NCI-H510A treated with DMSO at 0.1 percent for 48 hours (cell line): Measurements from ENCODE around the gene FUT8.
"Not testable (repeated sequence)": the region's sequence is repeated elsewhere in the genome, so short reads cannot be mapped to it uniquely, and the experiment has no call there.

Experiments used
- DNase-seq: peaks from one replicate; lab custom pipeline; 2025; lab: John Stamatoyannopoulos, UW

Gene FUT8

GRCh38 chr14:65419593-65420252 lies 7.2 kb downstream of the FUT8 start:
- no peak for DNase-seq

GRCh38 chr14:65421201-65421981 lies 8.9 kb downstream of the FUT8 start:
- no peak for DNase-seq

- DNase-seq = no peak
These were observed 9.7 kb downstream of the FUT8 start for GRCh38 chr14:65422088-65422834.

DNA sequence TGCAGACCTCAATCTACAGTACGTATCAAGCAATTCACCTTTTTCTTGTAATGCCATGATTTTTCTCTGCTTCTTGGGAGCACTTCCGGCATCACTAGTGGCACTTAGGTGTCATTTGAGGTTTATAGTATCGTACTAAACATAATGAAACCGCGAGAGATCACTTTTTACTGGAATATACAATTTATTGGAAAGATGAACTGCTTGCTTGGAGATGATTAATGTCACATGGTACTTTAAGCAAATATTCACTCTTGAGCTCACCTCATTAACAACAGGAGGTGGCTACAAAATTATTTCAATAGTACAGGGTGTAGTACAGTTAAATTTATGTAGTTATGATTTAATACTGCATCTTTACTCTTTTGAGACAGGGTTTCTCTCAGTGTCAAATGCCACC lies 11.5 kb downstream of the FUT8 start:
- peak; percentile 72 for DNase-seq

GRCh38 chr14:65424531-65424930 lies 12.0 kb downstream of the FUT8 start:
- no peak for DNase-seq

- no peak for DNase-seq
These were observed 13.4 kb downstream of the FUT8 start for GRCh38 chr14:65425885-65426284.

- not testable (repeated sequence) for DNase-seq
These were observed 14.4 kb downstream of the FUT8 start for GRCh38 chr14:65426902-65427301.

DNA sequence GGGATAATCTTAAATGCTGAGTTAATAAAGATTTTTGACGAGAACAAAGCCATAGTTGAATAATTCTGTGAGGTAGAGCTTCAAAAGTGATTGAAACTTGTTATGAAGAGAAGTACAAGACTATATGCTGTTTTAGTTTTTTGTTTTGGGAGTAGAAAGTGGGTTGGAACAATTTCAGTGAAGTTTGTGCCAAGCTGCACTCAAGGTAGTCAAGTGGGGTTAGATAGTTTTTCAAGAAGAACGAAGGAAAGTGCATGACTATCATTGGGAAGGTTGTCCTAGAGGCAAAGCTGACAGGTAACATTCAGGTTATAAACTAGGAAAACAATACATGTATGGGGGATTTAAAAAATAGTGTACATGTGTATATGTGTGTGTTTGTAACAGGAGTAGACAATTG lies 16.2 kb downstream of the FUT8 start:
- DNase-seq = no peak

DNA sequence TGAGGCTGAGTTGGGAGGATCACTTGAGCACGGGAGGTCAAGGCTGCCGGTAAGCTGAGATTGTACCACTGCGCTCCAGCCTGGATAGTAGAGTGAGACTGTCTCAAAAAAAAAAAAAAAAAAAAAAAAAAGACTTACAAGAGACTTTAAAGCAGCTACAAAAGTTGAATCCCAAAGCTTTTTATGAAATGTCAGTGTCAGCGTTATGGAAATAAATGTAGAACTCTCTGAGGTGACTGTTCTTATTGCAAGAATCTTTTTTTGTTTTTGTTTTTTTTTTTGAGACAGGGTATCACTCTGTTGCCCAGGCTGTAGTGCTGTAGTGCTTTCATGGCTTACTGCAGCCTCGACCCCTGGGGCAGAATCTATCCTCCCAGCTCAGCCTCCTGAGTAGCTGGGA lies 17.2 kb downstream of the FUT8 start:
- no peak for DNase-seq

- no peak for DNase-seq
These were observed 18.7 kb downstream of the FUT8 start for GRCh38 chr14:65431245-65431644.

- no peak for DNase-seq
These were observed 19.4 kb downstream of the FUT8 start for GRCh38 chr14:65431951-65432350.

GRCh38 chr14:65432361-65432948 lies 19.9 kb downstream of the FUT8 start:
- DNase-seq = no peak

- no peak for DNase-seq
These were observed 20.6 kb downstream of the FUT8 start for GRCh38 chr14:65433157-65433556.

DNA sequence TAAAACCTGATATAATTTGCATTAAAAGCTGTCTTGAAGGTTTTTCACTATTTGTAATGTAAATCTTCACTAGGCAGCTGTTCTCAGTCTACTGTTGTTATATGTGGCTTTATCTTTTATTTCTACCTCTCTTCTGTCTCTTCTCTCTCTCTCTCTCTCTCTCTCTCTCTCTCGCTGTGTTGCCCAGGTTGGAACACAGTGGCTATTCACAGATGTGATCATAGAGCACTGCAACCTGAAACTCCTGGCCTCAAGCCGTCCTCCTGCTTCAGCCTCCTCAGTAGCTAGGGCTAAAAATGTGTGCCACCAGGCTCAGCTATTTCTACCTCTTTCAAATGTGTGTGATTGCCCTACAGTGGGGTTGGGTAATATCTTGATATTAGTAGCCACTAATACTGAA lies 21.1 kb downstream of the FUT8 start:
- DNase-seq = no peak

DNA sequence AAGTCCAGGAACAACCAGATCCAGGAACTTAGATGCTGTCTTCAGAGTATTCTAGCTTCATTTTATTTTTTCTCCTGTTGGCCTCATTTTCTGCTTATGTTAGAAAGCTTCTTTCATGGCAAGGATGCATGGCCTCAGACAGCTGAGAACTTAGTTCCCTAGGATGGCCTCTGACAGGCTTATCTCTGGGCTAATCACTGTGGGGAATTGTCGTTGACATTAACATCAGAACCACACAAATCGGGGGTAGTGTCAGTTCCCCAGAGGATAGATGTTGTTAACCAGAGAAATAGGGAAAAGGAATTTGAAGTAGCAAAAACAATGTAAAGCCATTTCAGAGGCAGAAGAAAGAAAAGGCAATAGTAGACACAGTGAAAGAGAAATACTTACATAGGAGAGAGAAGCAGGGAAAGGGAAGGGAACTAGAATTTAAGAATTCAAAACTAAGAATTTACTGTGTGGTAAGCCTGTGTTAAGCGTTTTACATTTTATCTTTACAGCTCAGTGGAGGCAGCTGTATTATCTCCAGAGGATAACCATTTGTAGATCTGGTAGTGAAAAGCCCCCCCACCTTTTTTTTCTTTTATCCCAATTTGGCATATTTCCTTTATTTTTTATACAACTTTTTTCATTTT lies 21.8 kb downstream of the FUT8 start:
- DNase-seq = no peak

DNA sequence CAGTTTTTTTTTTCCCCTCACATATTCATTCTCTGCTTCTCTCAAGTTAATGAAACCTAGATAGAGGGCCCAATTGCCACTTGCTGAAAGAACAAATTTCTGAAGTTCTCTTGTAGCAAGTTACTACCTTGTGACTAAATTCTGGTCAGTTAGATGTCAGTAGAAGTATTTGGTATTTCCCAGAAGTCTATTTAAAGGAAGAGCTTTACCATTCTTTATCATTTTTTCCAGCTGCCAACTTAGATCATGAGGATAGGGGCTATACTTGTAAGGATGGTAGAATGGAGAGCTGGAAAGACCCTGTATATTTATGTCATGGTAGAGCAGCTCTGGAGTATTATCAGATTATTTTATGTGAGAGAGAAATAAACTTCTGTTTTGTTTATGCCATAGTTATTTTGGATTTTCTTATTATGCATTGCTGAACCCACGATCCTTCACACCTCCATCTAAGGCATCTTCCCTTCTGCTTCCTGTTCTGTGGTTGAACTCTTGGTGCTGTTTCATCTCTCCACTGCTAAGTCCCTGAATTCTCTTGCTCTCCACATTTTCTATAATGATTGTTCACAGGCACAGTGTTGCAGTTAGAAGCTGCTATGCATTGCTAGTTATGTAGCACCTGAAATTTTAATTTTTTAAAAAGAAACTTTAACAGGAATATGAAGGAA lies 25.9 kb downstream of the FUT8 start:
- no peak for DNase-seq

GRCh38 chr14:65439117-65439516 lies 26.6 kb downstream of the FUT8 start:
- peak; percentile 47 for DNase-seq

DNA sequence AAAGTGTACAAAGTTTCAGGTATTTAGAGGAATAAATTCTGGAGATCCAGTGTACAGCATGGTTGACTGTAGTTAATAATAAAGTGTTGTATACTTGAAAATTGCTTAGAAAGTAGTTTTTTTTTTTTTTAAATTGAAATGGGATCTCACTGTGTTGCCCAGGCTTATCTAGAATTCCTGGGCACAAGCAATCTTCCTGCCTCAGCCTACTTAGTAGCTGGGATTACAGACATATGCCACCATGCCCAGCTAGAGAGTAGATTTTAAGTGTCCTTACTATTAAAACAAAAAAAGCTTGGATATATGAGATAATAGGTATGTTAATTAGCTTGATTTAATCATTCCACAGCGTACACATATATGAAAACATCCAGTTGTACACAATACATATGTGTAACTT lies 27.7 kb downstream of the FUT8 start:
- no peak for DNase-seq

DNA sequence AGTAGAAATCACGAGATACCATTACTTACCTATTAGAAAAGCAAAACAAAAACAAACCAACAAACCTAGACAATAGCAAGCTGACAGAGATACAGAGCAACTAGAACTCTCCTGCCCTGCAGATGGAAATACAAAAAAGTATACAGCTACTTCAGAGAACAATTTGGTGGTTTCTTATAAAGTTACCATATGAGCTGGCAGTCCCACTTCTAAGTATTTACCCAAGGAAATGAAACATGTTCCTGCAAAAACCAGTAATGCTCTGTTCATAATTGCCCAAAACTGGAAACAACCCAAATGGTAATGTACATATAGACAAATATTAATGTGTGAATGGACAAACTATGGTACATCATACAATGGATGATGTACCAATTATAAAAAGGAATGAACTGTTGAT lies 31.7 kb downstream of the FUT8 start:
- no peak for DNase-seq

GRCh38 chr14:65446159-65446558 lies 33.6 kb downstream of the FUT8 start:
- DNase-seq = no peak

DNA sequence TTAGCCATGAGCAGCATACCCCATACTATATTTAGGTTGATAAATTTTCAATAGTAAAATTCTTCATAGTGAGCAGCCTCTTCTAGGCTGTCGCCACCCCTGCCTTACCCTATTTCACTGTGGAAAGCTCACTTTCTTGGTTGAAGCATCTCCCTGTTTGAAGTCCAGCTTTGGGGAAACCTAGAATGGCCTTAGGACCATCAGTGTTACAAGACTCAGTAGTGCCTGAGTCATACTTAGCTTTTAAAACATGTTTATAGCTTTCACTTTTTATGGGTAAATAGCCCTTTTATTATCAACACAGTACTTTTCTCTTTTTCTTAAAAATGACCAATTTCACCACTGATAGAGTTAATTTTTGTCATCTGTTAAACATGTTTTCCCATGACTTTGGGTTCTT lies 37.1 kb downstream of the FUT8 start:
- no peak for DNase-seq
